Measurements from ENCODE around the gene CFC1B.
"Not testable (repeated sequence)": the region's sequence is repeated elsewhere in the genome, so short reads cannot be mapped to it uniquely, and the experiment has no call there.

- TF ChIP-seq POLR2AphosphoS5 (IDR thresholded peaks at IDR 0.05; ENCODE audit: insufficient read depth in 1 of 2, low read depth in 1 of 2); CTCF (IDR thresholded peaks at IDR 0.05); POLR2A (IDR thresholded peaks at IDR 0.05): not testable (repeated sequence)
Observed at GRCh38 chr2:130518516-130519106, 2.4 kb upstream of the CFC1B start.

Data from vagina (tissue), 2 donors.